Ovary (tissue), 9 donors: ENCODE results near the gene DNAJC22. TPM values are rescaled to one million over a fixed set of nuclear protein-coding genes. Genes with fewer than 3 reads are reported as not detected.

Experiments used
- DNase-seq, 5 donors: peaks; one replicate each; pipeline ENCODE4 v3.0.0-alpha.2; 2019 to 2020
- H3K27ac ChIP-seq, 2 donors: fragments of 200-600 bp; one replicate each; pipeline versions ENCODE4 v1.5.1 to v1.8.0; 2019 to 2022
- H3K27me3 ChIP-seq: fragments of 200-600 bp; one replicate; pipeline ENCODE4 v1.8.0; 2022
- H3K36me3 ChIP-seq: fragments of 200-600 bp; sonication (generic); one replicate; pipeline ENCODE4 v1.5.1; 2019
- H3K4me1 ChIP-seq: one replicate; pipeline ENCODE4 v1.8.1; 2013; ENCODE audit warnings: mild to moderate bottlenecking, moderate library complexity; ENCODE audit not compliant: insufficient read depth
- H3K4me3 ChIP-seq: fragments of 200-600 bp; sonication (generic); one replicate; pipeline ENCODE4 v1.5.1; 2017
- H3K9me3 ChIP-seq, 2 donors: fragments of 200-600 bp in 1 of 2; sonication (generic) in 1 of 2; one replicate each; pipeline versions ENCODE4 v1.5.1 to v1.8.1; 2013 to 2019; ENCODE audit warnings: mild to moderate bottlenecking in 1 of 2, moderate library complexity in 1 of 2
- EP300 ChIP-seq: sonication (generic); formaldehyde crosslinking; IDR thresholded peaks from one replicate; pipeline ENCODE4 v1.6.1; 2017; ENCODE audit warnings: antibody characterized with exemption
- POLR2A ChIP-seq: fragments of 450-650 bp; IDR thresholded peaks from one replicate; pipeline ENCODE4 v1.6.1; 2017; ENCODE audit warnings: antibody characterized with exemption, mild to moderate bottlenecking, moderate library complexity
- WGBS, 3 donors: extraction: QIAGEN DNeasy Blood & Tissue Kit in 1 of 3; methylation state at CpG; one replicate each; pipeline versions ENCODE4 v1.1.5 to v1.1.7; 2013 to 2017; 5-methylcytosine and 5-hydroxymethylcytosine counted together
- intact Hi-C, 4 donors: fragments of 100-400 bp; cut with DNase I; formaldehyde crosslinking; loops; one replicate each; pipeline versions ENCODE4 v1.11.0 to v1.15.1; 2022 to 2023
- polyA plus RNA-seq, 2 donors: library from polyadenylated mRNA; stranded (reverse); fragments of 200-250 nt in 1 of 2; fragments of 350-450 nt in 1 of 2; fragmentation: Illumina TruSeq in 1 of 2; extraction: RNeasy Lipid Tissue Mini Kit (QIAGEN cat#74804) in 1 of 2; gene quantifications; one replicate each; pipeline ENCODE4 v1.2.3, GENCODE V29; 2013 to 2014
- total RNA-seq, 7 donors: library from RNA; depleted of rRNA in 2 of 7; stranded (reverse); fragments of >200 nt in 2 of 7; fragmentation: NEBNext Ultra II Directional in 3 of 7; extraction: Animal tissue kit (Norgen Biotek cat#: 25700) in 3 of 7; gene quantifications; one replicate each; pipeline versions ENCODE4 v1.1.0 to v1.2.4, GENCODE V29; 2016 to 2023
- TF ChIP-seq, protein P1 (sequence below), 3 donors: fragments of 450-650 bp in 2 of 3; fragments of 200-600 bp in 1 of 3; IDR thresholded peaks; one replicate each; pipeline versions ENCODE4 v1.5.1 to v1.8.0; 2016 to 2022; ENCODE audit warnings: antibody characterized with exemption in 3 of 3, mild to moderate bottlenecking in 1 of 3
- donor health status: DM: no; HTN: no; CAD: no; lungs with moderate emphysema.
- donor health status: DM: no; HTN: no; CAD: no.
- donor health status: Bipolar disorder and iron deficiency.
- donor health status: DM: yes; HTN: yes; CAD: no.
- donor health status: DM: no; HTN: no; CAD: no.
- donor health status: DM: yes; HTN: yes; CAD: no.

Gene DNAJC22
- total and polyA plus RNA-seq, 9 donors, result 0.30 to 3.4 (median 0.47) TPM; not detected in 2

DNA sequence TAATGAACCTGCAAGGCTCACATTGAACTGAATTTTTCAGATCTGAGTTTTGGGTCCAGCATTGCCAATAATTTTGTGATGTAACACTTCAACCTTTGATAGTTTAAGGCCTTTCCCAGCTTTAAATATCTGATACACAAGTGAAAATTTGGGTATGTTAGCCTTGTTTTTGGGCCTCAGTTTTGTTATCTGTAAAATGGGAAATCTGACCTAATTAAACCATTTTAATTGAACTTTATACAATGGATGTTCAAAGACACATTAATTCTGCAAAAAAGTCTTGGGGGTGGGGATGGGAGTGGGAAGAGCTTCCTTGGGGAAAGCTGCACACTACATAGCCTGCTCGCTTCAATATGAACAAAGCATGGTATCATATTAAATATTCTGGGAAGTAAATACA is 15.4 kb downstream of the DNAJC22 start:
- 91 to 96% (median 95%) methylated on average over 1 of the region's 1 CpG for WGBS, 3 donors
- Histone ChIP-seq H3K36me3 (no peaks in the 10 kb centered on the region), H3K4me1 (peaks cover 3% of the 10 kb centered on the region), H3K27ac (no peak overlapping the region), H3K4me3 (no peak overlapping the region), H3K9me3 (no peaks in the 10 kb centered on the region), H3K27me3 (no peaks in the 10 kb centered on the region)
- intact Hi-C loops, result loop anchor here in 2 of 4 donors (5.0 kb wide), 2 partner anchors 150 to 155 kb away; no protein-coding TSS in a partner anchor
- no peak for DNase-seq
- TF ChIP-seq, protein P1, sequence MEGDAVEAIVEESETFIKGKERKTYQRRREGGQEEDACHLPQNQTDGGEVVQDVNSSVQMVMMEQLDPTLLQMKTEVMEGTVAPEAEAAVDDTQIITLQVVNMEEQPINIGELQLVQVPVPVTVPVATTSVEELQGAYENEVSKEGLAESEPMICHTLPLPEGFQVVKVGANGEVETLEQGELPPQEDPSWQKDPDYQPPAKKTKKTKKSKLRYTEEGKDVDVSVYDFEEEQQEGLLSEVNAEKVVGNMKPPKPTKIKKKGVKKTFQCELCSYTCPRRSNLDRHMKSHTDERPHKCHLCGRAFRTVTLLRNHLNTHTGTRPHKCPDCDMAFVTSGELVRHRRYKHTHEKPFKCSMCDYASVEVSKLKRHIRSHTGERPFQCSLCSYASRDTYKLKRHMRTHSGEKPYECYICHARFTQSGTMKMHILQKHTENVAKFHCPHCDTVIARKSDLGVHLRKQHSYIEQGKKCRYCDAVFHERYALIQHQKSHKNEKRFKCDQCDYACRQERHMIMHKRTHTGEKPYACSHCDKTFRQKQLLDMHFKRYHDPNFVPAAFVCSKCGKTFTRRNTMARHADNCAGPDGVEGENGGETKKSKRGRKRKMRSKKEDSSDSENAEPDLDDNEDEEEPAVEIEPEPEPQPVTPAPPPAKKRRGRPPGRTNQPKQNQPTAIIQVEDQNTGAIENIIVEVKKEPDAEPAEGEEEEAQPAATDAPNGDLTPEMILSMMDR (IDR thresholded peaks at IDR 0.05), result no peak
- TF ChIP-seq POLR2A (no peak), EP300 (no peak)

DNA sequence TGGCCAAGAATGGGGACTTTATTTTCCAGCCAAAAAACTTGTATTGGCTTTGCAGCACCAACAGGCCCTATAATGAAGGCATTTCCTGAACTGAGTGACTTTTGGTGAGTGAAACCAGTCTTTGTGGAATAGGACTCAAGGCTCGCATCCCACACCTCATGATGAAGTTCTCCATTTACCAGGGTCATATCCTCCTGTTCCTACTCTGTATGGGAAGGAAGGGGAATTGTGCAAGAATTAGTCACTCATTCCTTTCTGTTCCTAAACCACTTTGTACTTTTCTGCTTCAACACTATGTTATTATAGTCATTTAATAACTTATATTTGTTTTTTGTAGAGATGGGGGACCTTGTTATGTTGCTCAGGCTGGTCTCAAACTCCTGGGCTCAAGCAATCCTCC is 18.3 kb downstream of the DNAJC22 start:
- 86 to 92% (median 88%) methylated on average over 1 of the region's 1 CpG for WGBS, 3 donors
- peaks cover 8% of the 10 kb centered on the region for H3K4me1 ChIP-seq
- H3K27me3 ChIP-seq, result no peaks in the 10 kb centered on the region
- no peak for DNase-seq
- no peak overlapping the region for H3K27ac ChIP-seq
- intact Hi-C loops, result loop anchor here in 2 of 4 donors (5.0 kb wide), 2 partner anchors 147 to 152 kb away; no protein-coding TSS in a partner anchor
- H3K4me3 ChIP-seq, result no peak overlapping the region
- no peaks in the 10 kb centered on the region for H3K9me3 ChIP-seq
- no peaks in the 10 kb centered on the region for H3K36me3 ChIP-seq
- TF ChIP-seq EP300, result no peak

DNA sequence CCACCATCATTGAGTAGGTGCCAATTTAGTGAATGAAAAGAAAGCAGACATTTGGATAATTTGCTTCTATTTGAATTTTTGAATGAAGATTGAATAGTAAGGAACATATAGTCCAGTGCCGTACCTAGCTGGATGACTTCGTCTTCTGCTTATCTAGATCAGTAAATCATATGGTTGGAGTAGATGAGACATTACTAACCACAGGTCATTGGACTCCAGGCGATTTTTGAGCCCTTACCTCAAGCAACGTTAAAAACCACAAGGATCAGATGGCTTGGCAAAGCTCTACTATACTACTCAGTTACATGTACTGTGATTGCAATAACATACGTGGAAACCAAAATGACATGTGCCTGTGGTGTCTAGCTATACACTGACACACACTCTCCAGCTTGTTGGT is 18.9 kb downstream of the DNAJC22 start:
- Histone ChIP-seq H3K4me1 (peaks cover 8% of the 10 kb centered on the region), H3K27ac (no peak overlapping the region), H3K27me3 (no peaks in the 10 kb centered on the region), H3K9me3 (no peaks in the 10 kb centered on the region), H3K4me3 (no peak overlapping the region), H3K36me3 (no peaks in the 10 kb centered on the region)
- WGBS, 3 donors, result 74 to 76% (median 74%) methylated on average over 5 of the region's 5 CpGs
- intact Hi-C loops, result no loop called here
- no peak for DNase-seq
- TF ChIP-seq POLR2A (no peak), EP300 (no peak)
- TF ChIP-seq, protein P1 (IDR thresholded peaks at IDR 0.05), result no peak

DNA sequence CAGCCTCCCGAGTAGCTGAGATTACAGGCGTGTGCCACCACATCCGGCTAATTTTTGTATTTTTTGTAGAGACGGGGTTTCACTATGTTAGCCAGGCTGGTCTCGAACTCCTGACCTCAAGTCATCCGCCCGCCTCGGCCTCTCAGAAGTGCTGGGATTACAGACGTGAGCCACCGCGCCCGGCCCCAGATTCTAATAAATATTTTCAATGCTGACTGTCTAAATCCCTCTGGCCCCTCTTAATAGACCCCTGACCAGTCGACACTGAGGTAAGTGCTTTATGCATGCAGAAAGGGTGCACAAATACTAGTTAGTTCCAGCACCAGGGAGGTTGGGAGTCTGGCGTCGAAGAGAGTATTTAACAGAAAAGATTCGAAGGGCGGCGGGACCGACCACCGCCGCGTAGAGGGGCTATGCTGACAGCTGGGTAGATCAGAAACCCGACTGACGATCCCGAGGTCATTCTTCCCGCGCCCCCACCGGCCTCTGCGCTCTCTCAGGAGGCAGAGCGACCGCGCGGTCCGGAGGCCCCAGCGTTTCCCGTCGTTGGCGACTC is 19.5 kb downstream of the DNAJC22 start:
- TF ChIP-seq EP300 (no peak), POLR2A (no peak)
- TF ChIP-seq, protein P1 (IDR thresholded peaks at IDR 0.05), result no peak
- H3K4me1 ChIP-seq, result peaks cover 10% of the 10 kb centered on the region
- intact Hi-C loops, result no loop called here
- H3K9me3 ChIP-seq, result no peaks in the 10 kb centered on the region
- DNase-seq, result no peak
- peak overlapping the region; percentile 83 to 87 for H3K27ac ChIP-seq
- WGBS, 3 donors, result 7 to 10% (median 8%) methylated on average over 38 of the region's 38 CpGs
- H3K36me3 ChIP-seq, result no peaks in the 10 kb centered on the region
- no peaks in the 10 kb centered on the region for H3K27me3 ChIP-seq
- H3K4me3 ChIP-seq, result peak overlapping the region; percentile 89

DNA sequence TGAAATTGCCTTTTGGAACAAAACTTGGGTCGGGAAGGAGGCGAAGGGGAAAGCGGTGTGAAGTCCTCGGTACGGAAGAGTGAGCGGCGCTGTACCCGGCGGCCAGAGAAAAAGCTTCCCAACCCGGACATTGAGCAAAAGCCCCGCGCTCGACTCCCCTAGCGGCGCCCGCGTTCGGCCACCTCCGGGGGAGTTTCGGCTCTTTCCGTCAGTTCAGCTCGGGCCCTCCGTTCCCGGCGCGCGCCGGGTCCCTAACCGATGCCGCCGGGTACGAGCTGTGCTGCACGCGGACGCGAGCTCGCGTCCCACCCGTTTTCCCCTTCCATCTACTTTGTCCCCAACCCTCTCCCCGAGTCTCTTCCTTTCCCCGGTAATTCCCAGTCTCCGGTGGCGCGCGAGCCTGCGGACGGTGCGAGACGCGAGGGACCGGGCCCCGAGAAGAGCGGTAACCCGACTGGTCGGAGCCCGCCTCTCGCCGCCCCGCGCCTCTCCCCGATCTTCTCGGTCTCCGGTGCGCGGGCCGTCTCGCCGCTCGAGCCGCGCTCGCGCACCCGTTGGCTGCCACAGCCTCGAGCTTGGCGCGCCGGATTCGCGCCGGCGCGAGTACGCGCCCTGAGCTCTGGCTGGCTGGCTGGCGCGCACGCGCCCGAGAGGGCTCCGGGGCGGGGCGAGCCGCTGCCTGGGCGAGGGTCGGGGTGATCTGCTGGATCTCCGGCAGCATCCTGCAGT is 20.1 kb downstream of the DNAJC22 start:
- intact Hi-C loops, result no loop called here
- DNase-seq, result peak; percentile 76 to 96 (median 85)
- WGBS, 3 donors, result 0% methylated on average over 74 to 97 of the region's 97 CpGs

More for the DNA sequence above, 20.1 kb downstream of the DNAJC22 start:
- Histone ChIP-seq H3K9me3 (no peaks in the 10 kb centered on the region), H3K27me3 (no peaks in the 10 kb centered on the region), H3K27ac (peak overlapping the region; percentile 83 to 87), H3K36me3 (no peaks in the 10 kb centered on the region), H3K4me1 (peaks cover 10% of the 10 kb centered on the region), H3K4me3 (peak overlapping the region; percentile 89)
- TF ChIP-seq, protein P1 (IDR thresholded peaks at IDR 0.05), result peak in 2 of 3 donors; percentile 37 to 46
- no peak for TF ChIP-seq POLR2A
- TF ChIP-seq EP300, result no peak
